OCI-LY3 (cell line): ENCODE measurements around the gene B4GALT3.

Experiments used
- H2AFZ ChIP-seq: fragments of 200-600, 300-600 bp; shearing (Covaris generic); 2 replicates; pipeline ENCODE4 v1.6.0; 2014; ENCODE audit warnings: antibody characterized with exemption, low read depth, low read length
- H3K27ac ChIP-seq: fragments of 200-600, 300-600 bp; sonication (generic); 2 replicates; pipeline ENCODE4 v1.5.1; 2014; ENCODE audit warnings: mild to moderate bottlenecking, low read length, moderate library complexity, mixed read lengths
- H3K27me3 ChIP-seq: fragments of 200-600, 300-600 bp; sonication (generic); 2 replicates; pipeline ENCODE4 v1.6.1; 2014; ENCODE audit warnings: low read depth, low read length, mixed read lengths
- H3K36me3 ChIP-seq: fragments of 200-600, 300-600 bp; sonication (generic); replicated peaks from 2 replicates; pipeline ENCODE3; 2014; ENCODE audit warnings: low read depth, low read length, mixed read lengths
- H3K4me1 ChIP-seq: fragments of 300-600, 200-600 bp; sonication (generic); 2 replicates; pipeline ENCODE4 v1.6.1; 2014; ENCODE audit warnings: low read length, mixed read lengths
- H3K4me2 ChIP-seq: fragments of 200-600, 300-600 bp; sonication (generic); 2 replicates; pipeline ENCODE4 v1.6.1; 2014; ENCODE audit warnings: low read length, mixed read lengths
- H3K4me3 ChIP-seq: fragments of 300-600, 200-600 bp; sonication (generic); 2 replicates; pipeline ENCODE4 v1.5.1; 2014; ENCODE audit warnings: antibody characterized with exemption, mild to moderate bottlenecking, low read length, moderate library complexity
- H3K79me2 ChIP-seq: fragments of 300-600, 200-600 bp; shearing (Covaris generic); 2 replicates; pipeline ENCODE4 v1.6.1; 2014; ENCODE audit warnings: mild to moderate bottlenecking, low read length, mixed read lengths
- H3K9ac ChIP-seq: fragments of 300-600, 200-600 bp; shearing (Covaris generic); 2 replicates; pipeline ENCODE4 v1.6.0; 2014; ENCODE audit warnings: mild to moderate bottlenecking, low read length, moderate library complexity
- H3K9me3 ChIP-seq: fragments of 200-600, 300-600 bp; shearing (Covaris generic); 2 replicates; pipeline ENCODE4 v1.6.1; 2014; ENCODE audit warnings: low read length, mixed read lengths; ENCODE audit not compliant: insufficient read depth
- H4K20me1 ChIP-seq: fragments of 200-600, 300-600 bp; sonication (generic); 2 replicates; pipeline ENCODE4 v1.6.1; 2016; ENCODE audit warnings: low read length, mixed read lengths; ENCODE audit not compliant: insufficient read depth
- EZH2phosphoT487 ChIP-seq: fragments of 200-600 bp; shearing (Covaris generic); IDR thresholded peaks from 2 replicates; pipeline ENCODE4 v1.6.1; 2018; ENCODE audit warnings: antibody characterized with exemption, mixed run types, low read depth
- TF ChIP-seq, protein P1 (sequence below): fragments of 200-600, 300-600 bp; sonication (generic); IDR thresholded peaks from 2 replicates; pipeline ENCODE4 v1.5.1; 2014; ENCODE audit warnings: antibody characterized with exemption, low read length, low read depth

Gene B4GALT3

DNA sequence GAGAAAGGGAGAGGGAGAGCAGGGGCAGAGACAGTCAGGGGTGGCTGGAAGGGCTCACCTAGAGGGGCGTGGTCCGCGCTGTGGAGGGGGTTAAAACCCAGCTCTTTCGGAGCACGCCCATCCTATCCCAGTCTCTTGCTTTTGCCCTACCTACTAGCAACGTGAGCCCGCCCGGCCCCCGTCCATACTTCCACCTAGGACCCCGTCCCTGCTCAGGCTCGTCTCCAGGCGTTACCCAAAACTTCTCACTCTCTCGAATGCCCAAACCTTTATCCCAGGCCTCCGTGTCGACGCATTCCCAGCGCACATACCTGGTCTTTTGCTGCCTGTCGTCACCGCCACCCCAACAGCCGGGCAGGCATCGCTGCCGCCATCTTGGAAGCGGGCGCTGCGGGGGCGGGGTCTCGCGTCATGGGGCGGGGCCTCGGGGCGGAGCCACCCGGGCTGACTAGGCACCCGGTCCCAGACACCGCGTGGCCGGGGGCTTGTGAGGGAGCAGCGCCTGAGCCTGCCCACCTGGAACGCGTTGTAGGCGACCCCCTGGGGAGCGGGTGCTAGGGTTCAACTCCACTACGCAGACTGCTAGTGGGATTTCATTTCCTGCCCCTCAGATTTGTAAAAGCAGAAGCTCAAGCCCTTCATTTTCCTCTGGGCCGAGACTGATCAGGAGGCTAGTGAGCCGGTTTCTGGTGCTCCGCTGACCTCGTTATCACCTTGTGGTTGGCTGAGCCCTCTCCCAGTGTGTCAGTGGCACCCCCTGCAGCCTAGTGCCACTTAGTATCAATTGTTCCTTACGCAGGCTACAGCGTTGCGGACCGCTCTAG is at the start of gene B4GALT3:
TSS of gene B4GALT3 (minus strand) at position 396 of the 824 bp plus-strand sequence. CDS start 1,447 bp downstream, outside the sequence.
- H3K4me1 ChIP-seq, result peaks cover 36% of the 10 kb centered on the region

DNA sequence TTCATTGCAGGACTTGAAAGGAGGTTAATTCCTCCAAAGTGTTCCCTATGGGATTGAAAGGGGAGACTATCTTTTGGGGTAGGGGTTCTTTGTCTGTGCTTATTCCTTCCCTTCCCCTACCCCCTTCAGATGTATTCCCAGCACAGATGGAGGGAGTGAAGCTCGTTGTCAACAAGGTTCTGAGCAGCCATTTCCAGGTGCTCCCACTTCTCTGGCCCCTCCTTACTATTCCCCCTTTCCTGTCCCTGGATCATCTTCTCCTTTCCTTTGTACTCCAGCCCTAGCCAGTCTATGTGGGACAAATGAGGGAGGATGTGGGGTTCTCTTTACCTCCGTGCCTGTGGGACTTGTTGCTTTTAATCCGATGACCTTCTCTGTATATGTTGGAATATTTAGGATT is 49.5 kb upstream of the B4GALT3 start:
- no peak overlapping the region for H3K27ac ChIP-seq
- peaks cover 7% of the 10 kb centered on the region for H3K36me3 ChIP-seq
- no peak for TF ChIP-seq EZH2phosphoT487
- TF ChIP-seq, protein P1, sequence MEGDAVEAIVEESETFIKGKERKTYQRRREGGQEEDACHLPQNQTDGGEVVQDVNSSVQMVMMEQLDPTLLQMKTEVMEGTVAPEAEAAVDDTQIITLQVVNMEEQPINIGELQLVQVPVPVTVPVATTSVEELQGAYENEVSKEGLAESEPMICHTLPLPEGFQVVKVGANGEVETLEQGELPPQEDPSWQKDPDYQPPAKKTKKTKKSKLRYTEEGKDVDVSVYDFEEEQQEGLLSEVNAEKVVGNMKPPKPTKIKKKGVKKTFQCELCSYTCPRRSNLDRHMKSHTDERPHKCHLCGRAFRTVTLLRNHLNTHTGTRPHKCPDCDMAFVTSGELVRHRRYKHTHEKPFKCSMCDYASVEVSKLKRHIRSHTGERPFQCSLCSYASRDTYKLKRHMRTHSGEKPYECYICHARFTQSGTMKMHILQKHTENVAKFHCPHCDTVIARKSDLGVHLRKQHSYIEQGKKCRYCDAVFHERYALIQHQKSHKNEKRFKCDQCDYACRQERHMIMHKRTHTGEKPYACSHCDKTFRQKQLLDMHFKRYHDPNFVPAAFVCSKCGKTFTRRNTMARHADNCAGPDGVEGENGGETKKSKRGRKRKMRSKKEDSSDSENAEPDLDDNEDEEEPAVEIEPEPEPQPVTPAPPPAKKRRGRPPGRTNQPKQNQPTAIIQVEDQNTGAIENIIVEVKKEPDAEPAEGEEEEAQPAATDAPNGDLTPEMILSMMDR, result no peak
- no peaks in the 10 kb centered on the region for H3K9me3 ChIP-seq
- H3K9ac ChIP-seq, result peak overlapping the region; percentile 71
- H4K20me1 ChIP-seq, result no peaks in the 10 kb centered on the region
- peaks cover 21% of the 10 kb centered on the region for H3K4me1 ChIP-seq
- H3K27me3 ChIP-seq, result no peaks in the 10 kb centered on the region
- H3K79me2 ChIP-seq, result peaks cover 6% of the 10 kb centered on the region; the same call in 1 of the 2 replicates
- H3K4me2 ChIP-seq, result peak overlapping the region; percentile 100
- H2AFZ ChIP-seq, result no peak overlapping the region
- H3K4me3 ChIP-seq, result peak overlapping the region; percentile 95

More for the DNA sequence above, at the start of gene B4GALT3:
- Histone ChIP-seq H3K79me2 (peaks cover 15% of the 10 kb centered on the region), H3K9me3 (no peaks in the 10 kb centered on the region), H3K27me3 (no peaks in the 10 kb centered on the region), H3K9ac (peak within 1 kb of the TSS; percentile 76), H3K4me2 (peak within 1 kb of the TSS; percentile 93), H4K20me1 (no peaks in the 10 kb centered on the region), H2AFZ (peak within 1 kb of the TSS; percentile 90), H3K36me3 (peaks cover 31% of the 10 kb centered on the region), H3K4me3 (peak within 1 kb of the TSS; percentile 86), H3K27ac (peak within 1 kb of the TSS; percentile 81)
- TF ChIP-seq, protein P1, result peak; percentile 72
- TF ChIP-seq EZH2phosphoT487, result no peak

DNA sequence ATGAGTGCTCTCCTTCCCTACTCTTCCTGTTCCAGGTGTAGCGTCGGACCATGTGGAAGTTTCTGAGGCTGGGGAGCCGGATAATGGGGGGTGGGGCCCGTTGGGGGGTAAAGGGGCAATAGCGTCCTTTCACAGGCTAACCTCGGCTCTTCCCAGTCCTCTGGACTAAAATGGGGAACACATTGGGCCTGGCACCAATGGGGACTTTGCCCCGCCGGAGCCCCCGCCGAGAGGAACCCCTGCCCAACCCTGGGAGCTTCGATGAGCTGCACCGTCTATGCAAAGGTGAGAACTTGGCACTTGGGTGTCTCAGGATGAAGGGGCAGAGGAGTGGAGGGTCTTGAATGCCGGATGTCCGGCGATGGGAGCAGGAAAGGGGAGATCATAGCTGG is 49.0 kb upstream of the B4GALT3 start:
- Histone ChIP-seq H3K9ac (peak overlapping the region; percentile 71), H3K4me1 (peaks cover 21% of the 10 kb centered on the region), H2AFZ (peak overlapping the region; percentile 89; the same call in 1 of the 2 replicates), H3K9me3 (no peaks in the 10 kb centered on the region), H3K79me2 (peaks cover 6% of the 10 kb centered on the region; the same call in 1 of the 2 replicates), H3K4me3 (peak overlapping the region; percentile 95), H3K4me2 (peak overlapping the region; percentile 100), H3K27me3 (no peaks in the 10 kb centered on the region), H4K20me1 (no peaks in the 10 kb centered on the region), H3K27ac (peak overlapping the region; percentile 16; the same call in 1 of the 2 replicates), H3K36me3 (peaks cover 7% of the 10 kb centered on the region)
- TF ChIP-seq, protein P1, result no peak
- no peak for TF ChIP-seq EZH2phosphoT487

DNA sequence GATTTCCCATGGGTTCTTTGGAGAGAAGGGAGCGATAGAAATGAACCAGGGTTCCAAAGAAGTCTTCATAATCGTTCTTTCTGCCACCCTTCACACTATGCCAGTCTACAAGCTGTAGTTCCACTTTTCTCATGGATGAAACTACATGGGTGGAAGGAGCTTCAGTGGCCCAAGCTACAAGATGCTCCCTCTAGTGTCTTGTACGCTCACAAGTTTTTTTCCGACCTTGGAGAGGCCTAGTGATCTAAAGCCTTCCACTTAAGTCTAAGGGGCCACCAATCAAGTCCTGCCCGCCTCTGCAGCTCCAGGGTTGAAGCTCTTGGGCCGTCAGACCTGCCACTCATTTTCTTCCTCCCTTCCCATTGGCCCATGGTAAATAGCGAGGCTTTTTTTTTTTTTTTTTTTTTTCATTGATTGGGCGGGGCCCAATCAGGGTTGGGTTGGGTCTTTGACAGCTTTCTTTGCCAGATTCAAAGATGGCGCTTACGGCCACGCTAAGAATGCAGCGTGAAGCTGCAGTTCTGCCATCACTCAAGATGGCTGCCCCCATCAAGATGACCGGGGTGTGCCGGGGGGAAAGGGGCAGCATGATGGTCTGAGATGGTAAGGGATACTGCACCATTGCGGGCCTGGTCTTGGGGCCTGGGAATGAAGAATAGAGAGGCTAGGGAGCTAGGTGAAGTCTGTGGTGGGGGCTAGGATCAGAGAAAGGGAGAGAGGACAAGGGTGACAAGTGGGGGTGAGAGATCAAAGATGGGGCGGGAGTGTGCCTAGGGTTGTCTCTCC is 48.4 kb upstream of the B4GALT3 start, which contains the start of gene TOMM40L:
TSS of gene TOMM40L (plus strand) at position 527 of the 786 bp plus-strand sequence. CDS start 430 bp downstream, outside the sequence.
- TF ChIP-seq, protein P1, result peak; percentile 84
- no peak for TF ChIP-seq EZH2phosphoT487
- H3K4me2 ChIP-seq, result peak within 1 kb of the TSS; percentile 100
- H3K4me3 ChIP-seq, result peak within 1 kb of the TSS; percentile 95
- no peaks in the 10 kb centered on the region for H3K27me3 ChIP-seq
- H2AFZ ChIP-seq, result peak within 1 kb of the TSS; percentile 99
- no peaks in the 10 kb centered on the region for H3K9me3 ChIP-seq
- H4K20me1 ChIP-seq, result no peaks in the 10 kb centered on the region
- H3K79me2 ChIP-seq, result peaks cover 6% of the 10 kb centered on the region; the same call in 1 of the 2 replicates
- H3K36me3 ChIP-seq, result peaks cover 7% of the 10 kb centered on the region
- H3K27ac ChIP-seq, result peak within 1 kb of the TSS; percentile 67
- H3K9ac ChIP-seq, result peak within 1 kb of the TSS; percentile 71
- H3K4me1 ChIP-seq, result peaks cover 21% of the 10 kb centered on the region
